GM18517 (cell line): ENCODE data around the gene LSG1.
A peak's percentile ranks its signal among the peaks of the same experiment; 100 is the strongest.

Source experiments
- ATAC-seq: cut with Tn5 transposase; IDR thresholded peaks from one replicate; pipeline ENCODE4 v1.9.1; 2021; ENCODE audit warnings: mild to moderate bottlenecking, moderate library complexity; ENCODE audit not compliant: unreplicated experiment

The LSG1 gene

DNA sequence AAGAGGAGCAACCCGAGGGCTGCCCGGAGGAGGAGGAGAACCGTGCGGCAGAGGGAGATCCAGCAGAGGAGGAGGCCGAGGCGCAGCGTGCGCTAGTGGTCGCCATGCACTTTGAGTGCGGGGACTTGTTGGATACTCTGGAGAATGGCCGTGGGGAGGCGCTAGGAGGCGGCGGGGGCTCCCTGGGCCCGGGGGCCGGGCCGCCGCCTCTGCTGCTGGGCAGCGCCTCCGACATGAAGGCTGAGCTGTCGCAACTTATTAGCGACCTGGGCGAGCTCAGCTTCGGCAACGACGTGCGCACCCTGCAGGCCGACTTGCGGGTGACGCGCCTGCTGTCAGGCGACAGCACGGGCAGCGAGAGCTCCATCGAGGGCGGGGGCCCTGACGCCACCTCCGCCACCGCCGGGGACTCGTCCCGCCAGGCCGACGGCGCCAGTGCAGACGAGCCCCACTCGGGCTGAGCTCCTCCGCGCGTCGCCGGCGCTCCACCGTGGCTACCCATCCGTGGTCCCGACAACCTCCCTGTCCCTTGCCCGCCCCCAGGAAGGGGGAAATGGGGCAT, 15.7 kb upstream of the LSG1 start:
- ATAC-seq = no peak

DNA sequence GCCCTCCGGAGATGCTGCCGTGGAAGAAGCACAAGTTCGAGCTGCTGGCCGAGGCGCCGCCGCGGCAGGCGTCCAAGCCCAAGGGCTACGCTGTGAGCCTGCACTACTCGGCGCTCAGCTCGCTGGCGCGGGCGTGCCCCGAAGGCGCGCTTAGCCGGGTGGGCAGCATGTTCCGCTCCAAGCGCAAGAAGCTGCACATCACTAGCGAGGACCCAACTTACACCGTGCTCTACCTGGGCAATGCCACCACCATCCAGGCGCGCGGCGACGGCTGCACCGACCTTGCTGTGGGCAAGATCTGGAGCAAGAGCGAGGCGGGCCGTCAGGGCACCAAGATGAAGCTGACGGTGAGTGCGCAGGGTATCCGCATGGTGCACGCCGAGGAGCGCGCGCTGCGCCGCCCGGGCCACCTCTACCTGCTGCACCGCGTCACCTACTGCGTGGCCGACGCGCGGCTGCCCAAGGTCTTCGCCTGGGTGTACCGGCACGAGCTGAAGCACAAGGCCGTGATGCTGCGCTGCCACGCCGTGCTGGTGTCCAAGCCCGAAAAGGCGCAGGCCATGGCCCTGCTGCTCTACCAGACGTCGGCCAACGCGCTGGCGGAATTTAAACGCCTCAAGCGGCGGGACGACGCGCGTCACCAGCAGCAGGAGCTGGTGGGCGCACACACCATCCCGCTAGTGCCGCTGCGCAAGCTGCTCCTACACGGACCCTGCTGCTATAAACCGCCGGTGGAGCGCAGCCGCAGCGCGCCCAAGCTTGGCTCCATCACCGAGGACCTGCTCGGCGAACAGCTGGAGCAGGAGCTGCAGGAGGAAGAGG, 15.0 kb upstream of the LSG1 start:
- ATAC-seq = no peak

DNA sequence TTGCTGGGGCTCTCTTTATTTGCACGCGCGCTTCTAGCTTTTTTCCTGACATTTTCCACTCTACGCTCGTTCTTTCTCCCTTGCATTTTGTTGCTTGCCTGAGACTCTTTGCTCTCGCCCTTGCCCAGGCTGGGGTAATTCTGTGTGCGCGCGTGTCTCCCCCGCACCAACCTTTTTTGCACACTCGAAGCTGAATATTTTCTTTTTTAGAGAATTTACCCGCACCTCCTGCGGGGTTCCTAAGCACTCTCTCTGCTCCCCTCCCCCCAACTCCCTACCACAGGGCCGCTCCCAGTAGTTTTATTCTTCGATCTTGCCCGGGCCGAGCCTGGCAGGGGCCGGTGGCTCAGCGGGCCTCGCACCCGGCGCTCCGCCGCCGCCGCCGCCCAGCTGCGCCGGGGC, 14.4 kb upstream of the LSG1 start:
- ATAC-seq = no peak

DNA sequence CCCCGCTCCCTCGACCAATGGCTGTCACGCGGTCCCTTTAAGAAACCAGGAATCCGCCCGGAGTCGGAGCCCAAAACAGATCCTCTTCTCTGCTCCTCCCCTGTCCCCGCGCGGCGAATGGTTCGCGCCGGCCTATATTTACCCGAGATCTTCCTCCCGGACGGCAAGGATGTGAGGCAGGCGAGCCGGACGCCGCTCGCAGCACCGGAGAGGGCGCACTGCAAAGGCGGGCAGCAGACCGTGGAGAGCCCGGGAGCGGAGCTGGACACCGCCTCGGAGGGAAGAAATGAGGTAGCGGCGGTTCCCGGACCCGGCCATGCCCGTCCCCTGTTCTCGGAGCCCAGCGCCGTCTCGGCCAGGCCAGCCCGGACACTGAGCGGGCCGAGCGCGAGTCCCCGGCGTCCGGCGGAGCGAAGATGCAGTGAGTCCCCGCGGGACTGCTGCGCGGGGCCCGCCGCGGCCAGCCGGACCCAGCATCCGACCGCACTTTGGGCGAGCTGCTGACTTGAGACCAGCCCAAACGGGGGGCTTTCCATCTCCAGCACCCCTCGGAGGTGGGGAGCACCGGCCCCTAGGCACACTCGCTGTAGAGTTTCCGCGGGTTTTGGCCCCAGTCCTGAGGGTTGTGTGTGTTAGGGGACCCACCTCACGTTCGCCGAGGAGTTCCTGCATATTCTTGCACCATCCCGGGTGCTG, 13.9 kb upstream of the LSG1 start, which contains the start of gene FAM43A:
Gene FAM43A (plus strand): TSS at position 166 of the 696 bp plus-strand sequence. CDS start 944 bp downstream, outside the sequence.
- ATAC-seq = peak; percentile 44

DNA sequence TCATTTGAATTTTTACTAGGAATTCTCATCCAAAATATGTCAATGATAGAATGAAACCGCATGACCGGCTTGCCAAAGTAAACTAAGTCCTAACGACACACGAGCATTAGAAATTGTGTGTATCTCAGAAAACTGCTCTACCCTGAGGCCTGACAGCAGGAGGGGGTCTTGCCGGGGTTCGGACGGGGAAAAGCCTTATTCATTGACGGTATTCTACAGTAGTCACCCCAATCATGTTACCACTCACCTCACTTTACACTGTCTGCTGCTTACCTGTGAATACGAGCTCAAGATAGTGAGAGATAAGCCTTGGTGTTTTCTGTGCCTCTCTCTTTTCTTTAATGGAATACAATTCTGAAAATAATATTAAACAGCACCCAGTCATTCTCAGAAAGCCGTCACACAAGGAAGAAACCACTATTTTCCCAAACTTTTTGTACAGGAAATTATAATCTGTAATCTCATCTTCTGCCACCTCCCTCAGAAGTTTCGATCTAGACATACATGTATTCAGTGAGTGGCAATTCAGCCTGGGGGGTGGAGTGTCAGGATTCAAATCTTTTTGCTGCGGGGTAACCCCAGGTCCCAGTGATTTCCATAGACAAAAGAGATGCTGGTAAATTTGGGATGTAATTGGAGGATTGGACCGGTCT, 13.2 kb upstream of the LSG1 start:
- peak; percentile 4 for ATAC-seq

DNA sequence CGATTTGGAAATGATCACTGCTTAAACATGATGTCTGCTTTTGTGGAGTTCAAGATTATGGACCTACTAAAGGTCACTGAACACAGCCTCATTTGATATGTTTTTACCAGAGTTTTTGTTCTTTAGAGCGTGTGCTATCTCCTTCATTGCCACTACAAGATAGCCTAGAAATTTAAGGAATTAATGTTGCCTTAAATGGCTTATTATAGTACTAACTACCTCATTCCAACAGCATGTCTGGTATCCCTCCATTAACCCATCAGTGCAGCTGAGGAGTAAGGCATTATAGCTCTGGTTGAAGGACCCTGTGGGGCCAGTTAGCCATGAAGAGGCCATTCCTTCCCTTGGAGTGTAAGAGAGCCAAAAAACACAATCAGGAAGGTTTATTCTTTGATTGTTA, 11.4 kb upstream of the LSG1 start:
- ATAC-seq = no peak

DNA sequence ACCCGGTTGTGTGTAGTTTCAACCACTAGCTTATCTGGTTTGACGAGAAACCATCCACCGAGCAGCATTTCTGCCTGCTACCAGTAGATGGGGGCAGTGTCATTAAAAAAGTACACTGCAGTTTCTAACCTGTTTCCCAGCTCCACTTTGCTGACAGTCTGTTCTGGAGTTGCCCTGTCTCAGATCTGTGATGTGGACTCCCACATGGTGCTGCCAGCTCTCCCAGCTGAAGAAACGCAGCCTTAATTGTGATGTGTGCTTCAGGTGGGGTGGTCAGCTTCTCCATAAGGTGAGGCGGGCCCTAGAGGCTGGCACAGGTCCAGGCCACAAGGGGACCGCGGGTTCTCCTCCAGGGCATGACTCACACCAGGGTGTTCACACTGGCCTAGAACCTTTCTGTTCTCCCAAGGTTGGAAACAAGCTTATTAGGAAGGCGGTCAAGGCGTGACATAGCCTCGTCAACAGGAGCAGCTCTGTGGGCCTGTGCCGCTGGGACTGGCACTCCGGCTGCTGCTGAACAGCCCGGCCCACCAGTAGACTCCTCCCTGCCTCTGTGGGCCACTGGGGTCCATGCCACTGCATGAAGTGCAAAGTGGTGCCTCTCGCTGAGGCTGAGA, 10.8 kb upstream of the LSG1 start:
- peak; percentile 46 for ATAC-seq

DNA sequence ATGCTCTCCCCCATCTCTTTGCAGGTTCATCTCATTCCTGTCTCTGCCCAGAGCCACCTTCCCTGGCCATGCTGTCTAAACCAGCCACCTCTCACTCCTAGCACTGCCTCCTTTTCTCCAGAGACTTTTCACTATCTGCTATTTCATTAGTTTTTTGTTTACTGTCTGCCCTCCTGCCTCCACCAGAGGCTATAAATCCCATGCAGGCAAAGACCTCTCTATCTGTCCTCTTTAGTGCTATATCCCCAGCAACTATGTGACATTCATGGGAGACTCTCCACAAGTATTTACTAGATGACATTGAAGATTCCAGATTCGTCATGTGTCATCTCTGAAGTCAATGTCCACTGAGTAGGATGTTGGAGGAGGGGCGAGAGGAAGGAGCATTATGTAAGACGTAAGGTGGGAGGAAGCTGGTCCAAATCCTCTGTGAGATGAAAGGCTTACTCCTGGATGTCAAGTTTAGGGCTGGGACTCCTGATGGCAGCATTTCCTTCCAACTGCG, 10.2 kb upstream of the LSG1 start:
- ATAC-seq = no peak

DNA sequence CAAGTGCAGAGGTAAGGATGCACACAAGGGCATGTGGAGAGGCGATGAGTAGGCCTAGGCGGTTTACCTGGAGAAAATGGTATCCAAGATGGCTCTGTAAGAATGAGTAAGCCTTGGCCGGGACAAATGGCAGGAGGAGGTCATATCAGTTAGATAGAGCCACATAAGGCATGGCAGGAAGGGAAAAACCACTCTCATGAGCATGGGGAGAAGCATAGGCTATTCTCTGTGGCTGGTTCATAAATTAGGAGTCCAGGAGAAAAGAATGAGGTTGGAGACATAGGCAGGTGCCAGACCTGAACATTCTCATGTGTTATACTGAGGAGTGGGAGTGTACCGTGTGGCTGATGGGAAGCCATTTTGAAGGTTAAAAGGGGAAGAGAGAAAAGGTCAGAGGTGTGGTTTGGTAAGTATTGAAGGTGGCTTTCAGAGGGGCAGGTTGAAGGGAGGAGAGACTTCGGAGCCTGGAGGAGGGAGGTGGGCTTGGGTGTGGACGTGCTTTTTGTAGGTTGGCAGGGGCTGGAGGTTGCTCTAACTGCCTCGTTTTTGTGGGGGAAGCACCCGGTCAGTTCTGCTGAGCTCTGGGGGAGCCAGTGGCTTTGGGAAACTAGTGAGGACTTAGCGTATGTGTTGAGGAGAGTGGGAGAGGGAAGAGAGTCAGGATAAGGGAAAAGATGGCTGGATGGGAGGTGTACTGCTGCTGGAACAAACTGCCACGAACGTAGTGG, 9.1 kb upstream of the LSG1 start:
- no peak for ATAC-seq

DNA sequence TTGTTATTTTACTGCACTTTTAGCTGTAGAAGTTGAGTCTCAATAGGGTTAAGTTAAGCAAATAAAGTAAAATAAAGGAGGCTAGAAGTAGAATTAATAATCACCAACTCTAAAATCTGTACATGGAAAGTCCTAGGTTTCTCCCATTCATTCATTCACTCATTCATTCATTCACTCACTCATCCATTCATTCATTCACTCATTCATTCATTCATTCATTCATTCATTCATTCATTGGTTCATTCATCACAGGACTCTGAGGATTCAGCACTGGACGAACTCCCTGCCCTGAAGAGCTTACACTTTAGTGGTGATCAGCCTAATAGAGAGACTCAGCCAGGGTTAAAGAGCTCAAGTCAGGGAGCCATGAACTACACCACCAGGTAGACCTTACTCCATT, 4.5 kb upstream of the LSG1 start:
- ATAC-seq = no peak

DNA sequence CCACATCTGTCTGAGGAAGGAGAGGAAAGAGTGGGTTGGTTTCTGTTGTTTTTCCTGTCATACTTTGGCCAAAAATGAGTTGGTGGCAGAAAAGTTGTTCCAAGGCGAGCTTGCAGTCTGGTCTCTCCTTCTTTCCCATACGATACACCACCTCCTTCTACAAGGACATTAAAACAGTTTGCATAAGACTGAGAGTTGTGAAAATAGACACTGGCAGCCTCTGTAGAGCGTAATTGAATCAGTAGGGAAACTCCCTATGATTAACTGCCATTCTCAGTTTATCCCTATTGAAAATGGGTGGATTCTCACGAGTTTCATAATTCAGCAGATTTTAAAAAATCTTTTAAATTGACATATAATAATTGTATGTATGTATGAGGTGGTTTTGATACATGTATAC, 3.7 kb upstream of the LSG1 start:
- ATAC-seq = no peak

DNA sequence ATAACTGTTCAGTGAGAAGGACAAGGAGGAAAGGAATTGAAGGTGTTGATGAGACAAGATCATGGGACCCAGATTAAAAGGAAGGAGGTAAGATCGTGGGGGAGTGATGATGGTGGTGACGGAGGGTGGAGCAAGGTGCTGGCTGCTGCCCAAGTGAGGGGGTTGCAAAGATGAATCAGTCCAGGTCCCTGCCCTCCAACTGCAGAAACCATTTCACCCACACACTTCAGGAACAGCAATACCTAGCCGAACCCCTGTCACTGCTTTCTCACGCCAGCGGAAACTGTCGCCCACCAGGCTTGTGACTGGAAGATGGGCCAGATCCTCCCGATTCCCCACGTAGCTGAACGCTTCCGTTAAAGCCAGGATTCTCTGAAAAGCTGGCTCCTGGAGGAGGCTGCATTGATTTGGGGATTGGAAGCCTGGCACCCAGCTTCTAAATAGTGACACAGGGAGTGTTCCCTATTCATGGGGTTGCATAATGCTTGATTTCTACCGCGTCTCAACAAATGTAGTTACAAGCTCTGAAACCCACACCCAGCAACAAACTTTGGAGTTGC, 3.2 kb upstream of the LSG1 start:
- no peak for ATAC-seq

DNA sequence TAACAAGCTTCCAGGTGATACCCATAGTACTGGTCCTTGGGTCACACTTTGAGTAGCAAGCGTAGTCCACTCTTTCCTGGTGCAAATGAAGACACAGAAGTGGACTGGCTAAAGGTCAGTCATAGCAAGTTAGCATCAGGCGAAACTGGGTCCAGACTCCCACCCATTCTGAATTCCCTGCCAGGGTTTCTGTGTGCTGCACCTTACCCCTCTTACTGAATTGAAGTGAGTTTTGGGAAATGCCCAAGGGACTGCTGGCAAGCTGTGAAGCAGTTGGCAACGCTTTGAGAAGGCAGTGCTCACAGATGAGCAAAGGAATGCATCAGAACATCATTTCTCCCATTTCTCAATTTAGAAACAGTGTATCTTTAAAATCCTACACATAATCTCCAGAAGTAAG, 1.8 kb upstream of the LSG1 start:
- no peak for ATAC-seq

DNA sequence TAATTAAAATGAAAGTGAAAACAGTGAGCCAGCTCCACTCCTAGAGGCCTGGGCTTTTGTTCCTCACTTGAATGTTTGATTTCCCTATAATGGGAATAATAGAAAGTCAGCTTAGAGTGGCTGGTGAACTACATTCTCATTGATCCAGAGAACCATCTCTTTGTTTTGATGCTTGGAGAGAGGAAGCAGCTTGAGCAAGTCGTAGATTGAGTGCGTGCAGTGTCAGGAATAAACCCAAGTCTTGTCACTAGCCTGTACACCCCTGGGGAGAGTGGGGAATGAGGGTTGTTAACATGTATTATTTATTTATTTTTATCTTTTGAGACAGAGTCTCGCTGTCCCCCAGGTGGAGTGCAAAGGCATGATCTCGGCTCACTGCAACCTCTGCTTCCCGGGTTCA, 885 bp upstream of the LSG1 start:
- no peak for ATAC-seq

DNA sequence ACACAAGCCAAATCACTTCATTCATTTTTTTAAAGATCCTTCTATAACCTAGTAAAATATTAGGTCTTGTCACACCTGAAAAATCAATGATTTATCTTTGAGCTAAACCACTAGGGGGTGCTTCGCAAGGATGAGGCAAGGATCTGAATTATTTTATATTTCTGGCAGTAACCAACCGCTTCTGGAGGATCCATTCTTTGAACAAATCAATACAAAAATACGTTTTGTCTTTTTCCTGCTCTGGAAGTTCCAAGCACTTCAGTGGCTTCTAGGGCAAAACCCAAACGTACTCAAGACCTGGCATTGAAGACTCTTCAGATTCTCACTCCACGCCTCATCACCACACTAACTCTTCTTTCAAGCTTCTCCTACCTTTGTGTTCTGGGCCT, 486 bp downstream of the LSG1 start:
- ATAC-seq = peak; percentile 33

DNA sequence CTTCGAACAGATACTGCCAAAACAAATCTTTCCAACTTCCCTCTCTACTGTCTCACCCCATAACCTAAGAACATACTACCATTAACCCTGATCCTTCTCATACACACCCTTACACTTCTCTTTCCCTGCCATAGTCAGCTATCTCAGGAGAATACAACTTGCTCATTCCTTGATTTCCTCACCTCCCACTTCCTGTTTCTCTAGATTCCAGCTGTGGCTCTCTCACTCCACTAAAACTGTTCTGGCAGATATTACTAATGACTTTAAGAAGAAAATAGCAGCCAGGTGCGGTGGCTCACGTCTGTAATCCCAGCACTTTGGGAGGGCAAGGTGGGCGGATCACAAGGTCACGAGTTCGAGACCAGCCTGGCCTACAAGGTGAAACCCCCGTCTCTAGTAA, 4.6 kb downstream of the LSG1 start:
- ATAC-seq = no peak

DNA sequence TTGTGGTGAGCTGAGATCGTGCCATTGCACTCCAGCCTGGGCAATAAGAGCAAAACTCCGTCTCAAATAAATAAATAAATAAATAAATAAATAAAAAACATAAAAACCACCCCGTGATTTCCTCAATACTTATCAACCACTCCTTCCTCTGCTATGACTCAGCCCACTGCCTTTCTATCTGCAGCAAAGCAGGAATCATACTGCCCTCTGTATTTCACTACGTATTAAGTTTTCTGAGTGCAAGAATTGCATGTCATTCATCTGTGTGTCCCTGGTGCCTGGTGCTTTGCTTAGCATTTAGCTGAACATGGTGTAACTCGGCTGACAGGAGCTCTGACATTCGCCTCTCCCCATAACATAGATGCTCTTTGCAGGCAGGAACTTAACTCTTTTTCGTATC, 7.1 kb downstream of the LSG1 start:
- ATAC-seq = no peak

DNA sequence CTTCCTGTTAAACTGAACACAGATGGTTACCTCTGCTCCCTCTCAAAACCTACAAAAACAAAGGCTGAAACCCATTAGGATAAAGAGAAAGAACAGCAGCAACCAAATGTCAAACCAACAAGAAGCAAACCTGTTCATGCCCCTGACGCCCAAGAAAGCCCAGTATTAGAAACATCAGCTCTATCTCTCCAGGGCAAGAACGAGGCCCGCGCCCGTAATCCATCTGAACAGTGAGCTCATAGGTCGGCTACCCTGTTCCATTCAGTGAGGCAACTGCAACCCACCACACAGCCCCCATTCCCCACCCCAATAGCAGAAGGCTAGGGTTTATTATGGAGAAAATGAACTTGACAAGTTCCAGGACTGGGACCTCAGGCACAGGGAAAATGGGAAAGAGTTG, 10.0 kb downstream of the LSG1 start:
- no peak for ATAC-seq

DNA sequence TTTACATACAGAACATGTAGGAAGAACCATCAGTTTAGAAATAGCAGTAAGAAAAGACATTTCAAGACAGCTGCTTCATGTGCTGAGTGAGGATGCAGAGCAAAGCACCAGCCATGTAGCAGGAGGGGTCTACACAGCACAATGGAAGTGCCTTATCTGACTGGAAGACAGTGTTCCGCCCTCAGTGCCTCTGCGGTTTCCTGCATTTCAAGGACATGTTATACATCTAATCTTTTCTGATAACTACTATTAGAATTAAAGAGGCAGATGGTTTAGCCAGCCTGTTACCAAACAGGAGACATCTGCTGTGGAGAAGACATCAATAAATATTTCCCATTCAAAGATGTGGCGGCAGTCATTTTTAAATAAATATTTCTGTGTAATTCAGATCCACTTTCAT, 10.6 kb downstream of the LSG1 start:
- no peak for ATAC-seq

DNA sequence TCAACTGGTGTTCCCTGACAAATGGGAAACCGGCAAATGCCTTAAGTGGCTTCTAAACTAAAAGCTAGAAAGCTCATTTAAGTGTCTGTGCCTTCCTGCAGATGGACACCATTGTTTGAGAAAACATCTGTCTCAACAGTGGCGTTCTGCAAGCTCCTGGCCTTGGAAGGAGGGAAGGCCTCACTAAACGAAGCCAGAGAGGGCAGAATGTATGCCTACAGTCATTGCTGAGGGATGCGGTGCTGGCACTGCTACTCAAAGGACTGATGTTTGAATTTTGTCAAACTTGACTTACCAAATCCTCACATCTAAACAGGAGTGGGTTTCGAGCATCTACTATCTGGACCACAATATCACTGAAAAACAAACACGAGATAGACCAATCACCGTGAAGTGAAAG, 12.2 kb downstream of the LSG1 start:
- no peak for ATAC-seq
